ENCODE data around the gene ECE1.
A peak's percentile ranks its signal among the peaks of the same experiment; 100 is the strongest.
"Not testable (repeated sequence)": the region's sequence is repeated elsewhere in the genome, so short reads cannot be mapped to it uniquely, and the experiment has no call there.

Gene ECE1

DNA sequence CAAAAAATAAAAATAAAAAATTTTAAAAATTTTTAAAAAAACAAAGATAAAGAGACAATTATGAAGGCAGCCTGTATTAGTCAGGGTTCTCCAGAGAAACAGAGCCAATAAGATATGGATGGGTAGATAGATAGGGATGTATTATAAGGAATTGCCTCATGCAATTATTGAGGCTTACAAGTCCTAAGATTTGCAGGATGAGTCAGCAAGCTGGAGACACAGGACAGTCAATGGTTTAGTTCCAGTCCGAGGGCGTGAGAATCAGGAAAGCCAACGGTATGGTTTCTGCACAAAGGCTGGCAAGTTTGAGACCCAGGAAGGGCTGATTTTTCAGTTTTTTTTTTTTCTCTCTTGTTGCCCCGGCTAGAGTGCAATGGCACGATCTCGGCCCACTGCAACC is 89.5 kb downstream of the ECE1 start:
- H3K4me3 ChIP-seq (ENCODE audit: control insufficient read depth, low read depth, low read length), result no peak overlapping the region
- DNase-seq (ENCODE audit: low read depth), result peak; percentile 71
- TF ChIP-seq, protein P1, sequence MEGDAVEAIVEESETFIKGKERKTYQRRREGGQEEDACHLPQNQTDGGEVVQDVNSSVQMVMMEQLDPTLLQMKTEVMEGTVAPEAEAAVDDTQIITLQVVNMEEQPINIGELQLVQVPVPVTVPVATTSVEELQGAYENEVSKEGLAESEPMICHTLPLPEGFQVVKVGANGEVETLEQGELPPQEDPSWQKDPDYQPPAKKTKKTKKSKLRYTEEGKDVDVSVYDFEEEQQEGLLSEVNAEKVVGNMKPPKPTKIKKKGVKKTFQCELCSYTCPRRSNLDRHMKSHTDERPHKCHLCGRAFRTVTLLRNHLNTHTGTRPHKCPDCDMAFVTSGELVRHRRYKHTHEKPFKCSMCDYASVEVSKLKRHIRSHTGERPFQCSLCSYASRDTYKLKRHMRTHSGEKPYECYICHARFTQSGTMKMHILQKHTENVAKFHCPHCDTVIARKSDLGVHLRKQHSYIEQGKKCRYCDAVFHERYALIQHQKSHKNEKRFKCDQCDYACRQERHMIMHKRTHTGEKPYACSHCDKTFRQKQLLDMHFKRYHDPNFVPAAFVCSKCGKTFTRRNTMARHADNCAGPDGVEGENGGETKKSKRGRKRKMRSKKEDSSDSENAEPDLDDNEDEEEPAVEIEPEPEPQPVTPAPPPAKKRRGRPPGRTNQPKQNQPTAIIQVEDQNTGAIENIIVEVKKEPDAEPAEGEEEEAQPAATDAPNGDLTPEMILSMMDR (conservative IDR thresholded peaks at IDR 0.05; ENCODE audit: control insufficient read depth, insufficient read depth, low read depth, low read length), result no peak

GRCh38 chr1:21198929-21199328 is 91.3 kb downstream of the ECE1 start:
- H3K4me3 ChIP-seq (ENCODE audit: control insufficient read depth, low read depth, low read length), result no peak overlapping the region
- no peak for DNase-seq (ENCODE audit: low read depth)
- TF ChIP-seq, protein P1 (conservative IDR thresholded peaks at IDR 0.05; ENCODE audit: control insufficient read depth, insufficient read depth, low read depth, low read length), result no peak

DNA sequence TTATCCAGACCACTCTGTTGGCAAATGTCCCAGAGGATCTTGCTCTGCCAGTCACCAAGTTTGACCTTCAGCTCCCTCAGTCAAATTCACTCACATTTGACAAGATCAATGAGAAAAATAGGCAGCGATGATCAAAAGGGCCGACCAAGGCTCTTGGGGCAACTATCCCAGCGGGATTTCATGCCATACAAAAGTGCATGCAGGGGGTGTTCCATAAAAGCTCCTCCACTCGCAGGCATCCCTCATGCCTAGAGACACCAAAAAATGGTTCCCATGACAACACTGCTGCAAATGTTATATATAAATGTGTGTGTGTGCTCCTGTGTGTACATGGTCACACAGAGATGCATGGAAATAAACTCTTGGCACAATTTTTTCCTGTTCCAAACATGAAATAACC is 97.4 kb downstream of the ECE1 start:
- no peak for DNase-seq (ENCODE audit: low read depth)
- TF ChIP-seq, protein P1 (conservative IDR thresholded peaks at IDR 0.05; ENCODE audit: control insufficient read depth, insufficient read depth, low read depth, low read length), result no peak

GRCh38 chr1:21192284-21192683 is 98.0 kb downstream of the ECE1 start:
- H3K4me3 ChIP-seq (ENCODE audit: control insufficient read depth, low read depth, low read length), result no peak overlapping the region
- DNase-seq (ENCODE audit: low read depth), result no peak
- TF ChIP-seq, protein P1 (conservative IDR thresholded peaks at IDR 0.05; ENCODE audit: control insufficient read depth, insufficient read depth, low read depth, low read length), result no peak

More for the DNA sequence above, 97.4 kb downstream of the ECE1 start:
- no peak overlapping the region for H3K4me3 ChIP-seq (ENCODE audit: control insufficient read depth, low read depth, low read length)

- not testable (repeated sequence) for DNase-seq (ENCODE audit: low read depth)
Measured at GRCh38 chr1:21190771-21191170, 99.5 kb downstream of the ECE1 start.

GRCh38 chr1:21189906-21190500 is 100.3 kb downstream of the ECE1 start:
- TF ChIP-seq, protein P1 (conservative IDR thresholded peaks at IDR 0.05; ENCODE audit: control insufficient read depth, insufficient read depth, low read depth, low read length), result no peak
- DNase-seq (ENCODE audit: low read depth), result no peak
- no peak overlapping the region for H3K4me3 ChIP-seq (ENCODE audit: control insufficient read depth, low read depth, low read length)

More at GRCh38 chr1:21190771-21191170, 99.5 kb downstream of the ECE1 start:
- not testable (repeated sequence) for H3K4me3 ChIP-seq (ENCODE audit: control insufficient read depth, low read depth, low read length)

DNA sequence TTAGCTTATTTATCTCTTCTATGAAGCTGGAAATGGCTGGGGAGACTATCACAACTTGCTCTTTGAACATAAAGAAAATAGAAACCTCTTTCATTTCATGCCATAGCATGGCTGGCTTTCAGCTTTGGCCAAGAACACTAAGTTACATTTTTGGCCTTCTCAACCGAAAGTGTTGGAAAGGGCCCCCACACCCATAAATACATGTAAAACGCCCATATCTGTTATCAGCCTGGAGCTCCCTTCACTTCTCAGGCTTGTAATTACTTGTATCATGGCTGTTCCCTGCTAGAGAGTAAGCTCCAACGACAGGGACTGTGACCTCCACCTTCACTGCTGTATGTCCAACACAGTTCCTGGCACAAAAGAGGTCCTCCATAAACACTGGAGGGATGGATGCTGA is 100.8 kb downstream of the ECE1 start:
- no peak for DNase-seq (ENCODE audit: low read depth)
- TF ChIP-seq, protein P1 (conservative IDR thresholded peaks at IDR 0.05; ENCODE audit: control insufficient read depth, insufficient read depth, low read depth, low read length), result no peak
- no peak overlapping the region for H3K4me3 ChIP-seq (ENCODE audit: control insufficient read depth, low read depth, low read length)
